HG03025 (cell line): ENCODE results near the gene PPM1A.
"Not testable (repeated sequence)": the region's sequence is repeated elsewhere in the genome, so short reads cannot be mapped to it uniquely, and the experiment has no call there.

ENCODE experiments used
- ATAC-seq: cut with Tn5 transposase; IDR thresholded peaks from one replicate; pipeline ENCODE4 v1.9.1; 2021; ENCODE audit warnings: mild to moderate bottlenecking, moderate library complexity; ENCODE audit not compliant: unreplicated experiment, low FRiP score

PPM1A gene

GRCh38 chr14:60313093-60313492, 64.1 kb downstream of the PPM1A start:
- ATAC-seq, result no peak

GRCh38 chr14:60315196-60315990, 66.4 kb downstream of the PPM1A start:
- ATAC-seq, result no peak

DNA sequence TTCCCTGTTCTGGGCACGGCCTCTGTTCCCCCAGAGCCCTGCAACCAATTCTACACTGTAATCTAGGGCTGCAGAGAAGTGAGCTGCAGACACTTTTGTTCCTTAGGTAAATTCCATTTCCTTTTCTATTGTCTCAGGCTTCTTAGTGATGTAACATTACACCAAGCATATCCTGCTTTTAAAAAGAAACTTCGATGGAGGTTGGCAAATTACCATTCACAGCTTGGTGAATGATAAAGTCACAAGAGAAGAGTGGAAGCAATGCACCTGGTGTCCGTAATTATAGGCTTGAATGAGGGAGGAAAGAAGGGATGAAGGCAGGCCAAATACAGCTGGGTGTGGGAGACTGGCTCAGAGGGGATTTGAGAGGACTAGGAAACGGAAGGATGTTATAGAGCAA, 68.6 kb downstream of the PPM1A start:
- no peak for ATAC-seq

GRCh38 chr14:60320860-60321259, 71.8 kb downstream of the PPM1A start:
- not testable (repeated sequence) for ATAC-seq

DNA sequence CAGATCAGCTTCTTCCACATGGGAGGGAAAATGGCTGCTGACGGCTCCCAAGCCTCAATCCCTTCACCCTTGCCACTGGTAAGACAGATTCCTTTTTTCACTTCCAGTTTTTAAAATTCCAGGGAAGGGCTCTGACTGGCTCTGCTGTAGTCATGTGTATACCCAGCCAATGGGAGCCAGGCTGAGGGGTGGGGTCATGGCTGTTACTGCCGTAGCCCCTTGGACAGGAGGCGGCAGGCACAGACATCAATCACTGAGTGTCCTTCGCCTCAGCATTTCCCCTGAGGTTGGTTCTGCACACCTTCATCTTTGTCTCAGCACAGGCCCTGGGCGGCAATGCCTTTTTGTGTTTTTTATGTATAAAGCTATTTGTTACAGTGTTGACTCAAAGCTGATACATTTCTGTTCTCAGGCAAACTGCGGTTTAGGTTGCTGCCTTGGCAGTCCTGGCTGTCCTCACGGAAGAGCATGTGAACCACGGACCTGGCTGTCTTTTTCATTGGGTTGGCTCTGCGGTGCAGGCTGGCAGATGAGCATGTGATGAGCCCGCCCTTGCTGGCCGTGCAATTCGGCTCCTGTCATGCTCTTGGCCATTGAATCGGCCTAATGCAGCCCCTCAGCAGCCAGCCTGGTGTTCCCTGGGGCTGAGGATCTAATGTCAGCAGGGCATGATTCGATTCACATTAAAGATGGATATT, 74.3 kb downstream of the PPM1A start:
- ATAC-seq, result no peak

GRCh38 chr14:60324837-60325236, 75.8 kb downstream of the PPM1A start:
- no peak for ATAC-seq

DNA sequence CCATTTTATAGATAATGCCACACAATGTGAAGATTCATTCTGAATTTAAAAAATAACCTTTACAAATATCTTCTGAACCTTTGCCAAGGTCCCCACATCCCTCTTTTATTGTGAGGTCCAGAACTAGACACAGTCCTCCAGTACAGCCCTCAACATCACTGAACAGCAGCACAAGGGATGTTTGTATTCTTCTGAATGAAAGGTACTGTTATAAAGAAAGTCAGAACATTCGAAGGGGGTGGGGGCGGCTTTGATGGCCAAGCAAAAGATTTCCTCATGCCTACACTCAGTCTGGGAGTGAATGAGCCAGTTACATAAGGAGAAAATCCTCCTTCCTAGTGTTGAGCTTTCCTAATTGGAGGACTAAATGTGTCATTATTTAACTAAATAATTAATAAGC, 77.3 kb downstream of the PPM1A start:
- no peak for ATAC-seq

DNA sequence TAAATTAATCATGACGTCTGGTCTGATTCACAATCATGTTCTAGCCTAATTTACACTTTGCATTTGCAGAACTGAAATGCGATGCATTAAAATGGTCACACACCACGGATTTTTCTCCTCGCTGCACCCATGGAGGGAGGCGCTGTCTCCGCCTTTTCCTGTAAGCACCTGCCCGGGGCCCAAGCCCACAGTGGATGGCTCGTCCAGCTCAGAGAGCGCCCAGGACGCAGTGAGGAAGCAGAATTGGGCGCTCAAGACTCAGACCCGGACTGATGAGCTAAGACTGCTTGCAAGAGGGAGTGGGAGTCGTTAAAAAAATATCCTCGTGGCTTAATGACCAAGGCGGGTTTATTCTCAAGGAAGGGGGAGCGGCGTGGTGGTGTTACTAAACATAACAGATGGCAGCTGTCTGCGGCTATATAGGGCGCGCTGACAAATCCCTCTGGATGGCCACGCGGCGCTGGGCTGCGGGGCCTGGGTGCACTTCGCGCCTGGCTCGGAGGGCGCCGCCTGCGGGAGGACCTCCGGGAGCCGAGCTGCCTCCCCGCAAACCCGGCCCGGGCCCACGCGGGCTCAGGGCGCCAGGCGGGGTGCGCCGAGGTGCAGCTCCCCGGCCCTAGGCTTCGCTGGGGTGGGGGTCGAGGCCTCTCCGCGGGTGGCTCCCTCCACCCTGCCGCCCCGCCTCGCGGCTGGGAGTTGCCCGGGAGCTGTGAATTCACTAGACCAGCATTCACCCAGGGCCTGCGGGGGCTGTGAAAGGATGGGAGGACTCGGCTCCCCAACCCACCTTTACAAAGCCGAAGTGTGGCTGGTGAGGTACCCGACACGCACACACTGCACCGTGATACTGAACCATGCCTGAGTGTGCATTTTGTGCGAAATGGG, 78.7 kb downstream of the PPM1A start:
- peak; percentile 50 for ATAC-seq

- no peak for ATAC-seq
Observed at GRCh38 chr14:60328583-60328982, 79.6 kb downstream of the PPM1A start.

- ATAC-seq, result no peak
Observed at GRCh38 chr14:60329274-60329673, 80.3 kb downstream of the PPM1A start.

DNA sequence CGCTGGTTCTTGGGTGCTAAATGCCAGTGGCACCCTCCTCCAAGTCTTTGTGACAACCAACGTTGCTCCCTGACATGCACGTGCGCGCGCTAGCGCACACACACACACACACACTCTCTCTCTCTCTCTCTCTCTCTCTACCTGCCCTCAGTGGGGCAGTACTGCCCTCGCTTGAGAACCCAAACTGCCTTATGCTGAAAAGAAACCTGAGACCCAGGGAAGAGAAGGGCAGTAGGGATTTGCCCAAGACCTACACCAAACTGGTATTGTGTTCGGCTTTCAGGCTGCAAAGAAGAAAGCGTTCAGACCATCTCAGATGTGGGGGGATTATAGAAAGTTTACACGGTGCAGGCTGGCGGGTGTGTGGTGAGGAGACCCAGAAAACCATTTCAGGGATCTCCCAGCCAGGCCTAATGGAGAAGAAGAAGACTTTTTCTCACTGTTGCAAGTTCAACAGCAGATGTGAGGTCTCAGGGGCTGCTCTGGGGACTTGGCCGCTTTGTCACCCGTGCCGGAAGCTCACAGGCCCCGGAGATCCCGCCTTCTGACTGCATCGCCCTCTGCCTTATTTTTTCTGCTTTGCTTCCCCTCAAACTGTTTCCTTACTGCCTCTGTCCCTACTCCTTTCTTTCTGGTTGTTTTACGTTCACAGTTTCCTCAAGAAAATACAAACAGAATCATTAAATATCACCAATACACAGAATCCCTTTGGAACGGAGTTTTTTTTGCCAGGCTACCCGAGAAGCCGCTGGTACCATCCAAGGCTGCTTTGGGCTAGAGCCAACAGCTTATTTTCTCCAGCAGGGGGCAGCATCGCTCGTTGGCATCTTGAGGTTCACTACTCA, 82.4 kb downstream of the PPM1A start:
- peak; percentile 73 for ATAC-seq

- no peak for ATAC-seq
Observed at GRCh38 chr14:60332046-60332399, 83.0 kb downstream of the PPM1A start.

GRCh38 chr14:60332869-60333268, 83.8 kb downstream of the PPM1A start:
- ATAC-seq, result no peak

DNA sequence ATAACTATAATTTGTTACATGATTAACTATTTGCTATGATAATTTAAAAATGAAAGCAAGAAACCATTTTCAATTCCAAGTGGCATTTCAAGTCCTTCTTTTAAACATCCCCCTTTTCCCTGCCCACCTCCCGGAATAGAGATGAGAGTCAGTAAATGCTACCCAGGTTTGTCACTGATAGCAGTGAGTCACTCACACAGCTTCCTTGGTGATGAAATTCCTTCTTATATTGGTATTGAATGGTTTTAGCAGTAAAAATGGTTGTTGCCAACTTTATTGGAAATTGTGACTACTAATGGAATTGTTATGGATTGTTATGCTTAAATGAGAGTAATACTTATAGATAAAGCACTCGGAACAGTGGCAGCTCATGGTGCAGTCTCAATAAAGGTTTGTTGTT, 90.5 kb downstream of the PPM1A start:
- ATAC-seq, result no peak

DNA sequence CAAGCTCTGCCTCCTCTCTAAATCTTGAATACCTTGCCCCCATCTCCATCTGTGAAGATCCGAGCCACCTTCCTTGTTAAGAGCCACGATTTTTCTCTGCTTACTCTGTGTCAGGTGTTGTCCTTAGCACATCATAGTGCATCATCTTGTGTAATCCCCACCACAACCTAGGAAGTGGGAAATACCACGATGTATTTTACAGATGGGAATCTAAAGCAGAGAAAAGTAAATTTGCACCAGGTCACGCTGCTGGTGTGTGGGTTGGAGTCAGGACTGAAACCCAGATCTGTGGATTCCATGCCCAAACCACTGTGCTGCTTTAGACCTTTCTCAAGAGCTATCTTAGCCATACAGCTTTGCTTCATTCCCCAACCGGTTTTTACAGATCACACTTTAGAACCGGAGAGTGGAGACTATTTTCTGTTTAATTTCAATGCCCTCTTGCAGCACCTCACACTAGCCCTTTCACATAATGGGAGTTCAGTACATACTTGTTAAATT, 94.6 kb downstream of the PPM1A start:
- ATAC-seq, result no peak

GRCh38 chr14:60344751-60345150, 95.7 kb downstream of the PPM1A start:
- ATAC-seq, result no peak

- ATAC-seq, result no peak
Observed at GRCh38 chr14:60346706-60347105, 97.7 kb downstream of the PPM1A start.

DNA sequence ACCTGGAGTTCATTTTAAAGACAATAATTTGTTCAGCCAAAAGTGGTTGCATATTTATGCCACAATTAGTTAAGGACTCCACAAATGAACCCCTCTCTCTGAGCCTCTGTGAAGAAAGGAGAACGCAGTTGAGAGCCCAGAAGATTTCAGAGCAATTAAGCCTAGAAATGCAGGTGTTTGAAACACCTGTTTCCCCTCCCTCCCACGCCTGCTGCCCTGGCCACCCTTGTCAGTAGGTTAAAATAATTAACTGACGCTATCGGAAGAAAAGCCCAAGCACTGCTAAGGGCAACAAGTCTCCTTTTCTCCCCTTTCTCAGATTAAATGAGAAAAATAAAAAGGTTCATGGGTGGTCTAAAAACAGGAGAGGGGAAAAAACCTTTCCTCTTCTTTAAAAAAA, 99.2 kb downstream of the PPM1A start:
- no peak for ATAC-seq
